Colonic mucosa (tissue), 4 donors: ENCODE data around the gene DYNC2I2. TPM values are rescaled to one million over a fixed set of nuclear protein-coding genes. Genes with fewer than 3 reads are reported as not detected.
"Not testable (repeated sequence)": the region's sequence is repeated elsewhere in the genome, so short reads cannot be mapped to it uniquely, and the experiment has no call there.

Experiments used
- DNase-seq: peaks from one replicate; pipeline ENCODE4 v3.0.0-alpha.2; 2020
- H3K27ac ChIP-seq: fragments of 200-600 bp; one replicate; pipeline ENCODE4 v1.8.0; 2021
- H3K27me3 ChIP-seq: fragments of 200-600 bp; one replicate; pipeline ENCODE4 v1.8.0; 2021
- H3K36me3 ChIP-seq: fragments of 200-600 bp; one replicate; pipeline ENCODE4 v1.8.0; 2021
- H3K4me1 ChIP-seq: fragments of 200-600 bp; one replicate; pipeline ENCODE4 v1.8.0; 2021; ENCODE audit warnings: mild to moderate bottlenecking
- H3K4me3 ChIP-seq: fragments of 200-600 bp; one replicate; pipeline ENCODE4 v1.8.0; 2021
- H3K9ac ChIP-seq, 2 donors: one replicate each; pipeline ENCODE4 v1.7.0; 2013; ENCODE audit warnings: control low read depth in 2 of 2, low read depth in 2 of 2, low read length in 2 of 2
- H3K9me3 ChIP-seq: fragments of 200-600 bp; one replicate; pipeline ENCODE4 v1.8.0; 2021
- intact Hi-C: fragments of 100-400 bp; cut with DNase I; formaldehyde crosslinking; loops from one replicate; pipeline ENCODE4 v1.14.1; 2022
- total RNA-seq, 2 donors: library from RNA; stranded (reverse); fragmentation: NEBNext Ultra II Directional in 1 of 2; extraction: Animal tissue kit (Norgen Biotek cat#: 25700) in 1 of 2; gene quantifications; one replicate each; pipeline ENCODE4 v1.2.1, GENCODE V29; 2021
- TF ChIP-seq, protein P1 (sequence below): fragments of 200-600 bp; IDR thresholded peaks from one replicate; pipeline ENCODE4 v1.8.0; 2022; ENCODE audit warnings: antibody characterized with exemption, mild to moderate bottlenecking
- donor health status: healthy.
- donor health status: DM: no; HTN: no; CAD: no.
- donor health status: DM: no; HTN: no; CAD: no.

The DYNC2I2 gene
- total RNA-seq, 2 donors from 2014 or later, result 39.7 to 152 TPM

DNA sequence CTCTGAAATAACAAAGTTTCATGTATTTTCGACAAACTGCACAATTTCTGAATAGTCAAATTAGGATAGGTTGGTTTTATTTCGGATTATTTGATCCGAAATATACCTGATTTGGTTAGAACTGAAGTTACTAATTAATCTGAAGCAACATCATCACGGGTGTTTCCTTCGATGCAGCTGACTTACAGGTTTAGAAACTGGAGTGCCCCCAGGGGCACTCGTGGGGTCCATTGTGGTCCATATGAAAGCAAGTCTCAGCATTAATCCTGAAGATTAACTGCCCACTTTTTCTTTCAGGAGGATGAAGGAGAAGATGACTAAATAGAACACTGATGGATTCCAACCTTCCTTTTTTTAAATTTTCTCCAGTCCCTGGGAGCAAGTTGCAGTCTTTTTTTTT, 37.7 kb upstream of the DYNC2I2 start:
- Histone ChIP-seq H3K27ac (no peak overlapping the region), H3K36me3 (peaks cover 6% of the 10 kb centered on the region), H3K27me3 (no peaks in the 10 kb centered on the region), H3K4me3 (no peak overlapping the region), H3K9ac (no peak overlapping the region), H3K4me1 (peaks cover 5% of the 10 kb centered on the region), H3K9me3 (no peaks in the 10 kb centered on the region)
- intact Hi-C loops, result no loop called here
- DNase-seq, result no peak
- TF ChIP-seq, protein P1, sequence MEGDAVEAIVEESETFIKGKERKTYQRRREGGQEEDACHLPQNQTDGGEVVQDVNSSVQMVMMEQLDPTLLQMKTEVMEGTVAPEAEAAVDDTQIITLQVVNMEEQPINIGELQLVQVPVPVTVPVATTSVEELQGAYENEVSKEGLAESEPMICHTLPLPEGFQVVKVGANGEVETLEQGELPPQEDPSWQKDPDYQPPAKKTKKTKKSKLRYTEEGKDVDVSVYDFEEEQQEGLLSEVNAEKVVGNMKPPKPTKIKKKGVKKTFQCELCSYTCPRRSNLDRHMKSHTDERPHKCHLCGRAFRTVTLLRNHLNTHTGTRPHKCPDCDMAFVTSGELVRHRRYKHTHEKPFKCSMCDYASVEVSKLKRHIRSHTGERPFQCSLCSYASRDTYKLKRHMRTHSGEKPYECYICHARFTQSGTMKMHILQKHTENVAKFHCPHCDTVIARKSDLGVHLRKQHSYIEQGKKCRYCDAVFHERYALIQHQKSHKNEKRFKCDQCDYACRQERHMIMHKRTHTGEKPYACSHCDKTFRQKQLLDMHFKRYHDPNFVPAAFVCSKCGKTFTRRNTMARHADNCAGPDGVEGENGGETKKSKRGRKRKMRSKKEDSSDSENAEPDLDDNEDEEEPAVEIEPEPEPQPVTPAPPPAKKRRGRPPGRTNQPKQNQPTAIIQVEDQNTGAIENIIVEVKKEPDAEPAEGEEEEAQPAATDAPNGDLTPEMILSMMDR, result no peak

DNA sequence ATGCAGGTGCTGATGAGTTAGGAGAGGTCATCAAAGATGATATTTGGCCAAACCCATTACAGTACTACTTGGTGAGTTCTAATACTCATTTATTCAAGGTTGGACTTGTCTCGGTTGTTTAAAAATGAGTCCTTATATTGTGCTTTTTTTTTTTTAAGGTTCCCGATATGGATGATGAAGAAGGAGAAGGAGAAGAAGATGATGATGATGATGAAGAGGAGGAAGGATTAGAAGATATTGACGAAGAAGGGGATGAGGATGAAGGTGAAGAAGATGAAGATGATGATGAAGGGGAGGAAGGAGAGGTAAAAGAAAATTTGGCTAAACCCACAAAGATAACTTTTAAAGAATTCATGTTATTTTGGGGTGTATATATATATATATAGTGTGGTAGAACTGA, 37.1 kb upstream of the DYNC2I2 start:
- H3K9ac ChIP-seq, H3K4me1 ChIP-seq, intact Hi-C loops, H3K27me3 ChIP-seq, H3K4me3 ChIP-seq, H3K36me3 ChIP-seq, DNase-seq, H3K27ac ChIP-seq, H3K9me3 ChIP-seq: not testable (repeated sequence)

DNA sequence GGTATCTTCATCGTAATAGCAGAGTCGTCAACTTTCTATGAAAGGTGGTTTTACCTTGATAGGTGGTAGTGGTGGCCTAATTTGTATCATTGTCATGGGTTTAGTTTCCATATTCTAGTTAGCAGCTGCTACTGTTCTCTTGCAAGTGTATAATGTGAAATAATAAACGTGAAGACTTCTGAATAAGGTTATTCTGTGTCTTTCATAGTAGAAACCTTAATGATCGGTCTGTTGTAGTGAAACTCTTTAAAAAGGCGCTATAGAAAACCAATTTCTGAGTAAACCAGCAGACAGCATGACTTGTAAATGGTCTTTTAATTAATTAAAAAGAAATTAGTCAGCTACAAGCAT, 34.0 kb upstream of the DYNC2I2 start:
- TF ChIP-seq, protein P1, result no peak
- no peaks in the 10 kb centered on the region for H3K27me3 ChIP-seq
- peak overlapping the region; percentile 68 for H3K4me3 ChIP-seq

DNA sequence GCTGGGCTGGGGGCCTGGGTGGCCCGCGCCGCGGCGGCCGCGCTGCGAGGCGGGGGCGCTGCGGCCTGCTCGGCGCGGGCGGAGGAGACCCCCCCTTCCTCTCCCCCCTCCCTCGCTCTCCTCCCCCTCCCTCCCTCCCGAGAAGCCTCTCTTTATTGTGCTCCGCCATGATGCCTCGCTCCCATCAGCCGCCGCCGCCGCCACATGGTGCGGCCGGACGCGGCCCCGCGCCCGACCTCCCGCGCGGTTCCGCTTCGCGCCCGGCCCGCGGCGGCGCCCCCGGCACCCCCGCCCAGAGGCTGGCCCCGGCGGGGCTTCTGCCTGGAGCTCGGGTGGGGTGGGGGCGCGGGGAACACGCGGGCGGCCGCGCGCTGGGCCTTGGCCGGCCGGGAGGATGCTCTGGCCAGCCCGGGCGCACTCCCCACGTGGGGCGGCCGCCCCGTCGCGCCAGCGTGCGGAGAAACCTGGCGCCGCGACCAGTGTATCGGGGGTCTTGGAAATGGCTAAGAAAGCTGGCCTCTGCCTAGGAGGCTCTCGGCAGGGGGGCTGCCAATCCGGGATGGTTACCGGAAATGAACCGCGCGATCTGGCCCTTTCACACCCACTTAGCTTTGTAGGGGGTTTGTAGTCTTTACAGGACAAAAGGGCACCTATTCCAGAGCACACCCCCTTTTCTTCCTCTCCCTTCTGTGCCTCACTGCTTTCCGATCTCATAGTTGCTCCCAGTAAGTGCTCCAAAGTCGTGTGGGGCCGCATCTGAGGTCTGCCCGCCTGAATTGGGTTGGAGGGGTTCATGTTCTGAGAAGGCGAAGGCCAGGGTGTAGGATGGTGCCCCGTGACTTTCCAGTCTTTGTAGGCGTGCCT, 33.4 kb upstream of the DYNC2I2 start:
- Histone ChIP-seq H3K9me3 (no peaks in the 10 kb centered on the region), H3K9ac (peak overlapping the region; percentile 76 to 89), H3K4me1 (peaks cover 14% of the 10 kb centered on the region), H3K36me3 (peaks cover 6% of the 10 kb centered on the region), H3K27me3 (no peaks in the 10 kb centered on the region), H3K4me3 (peak overlapping the region; percentile 68), H3K27ac (no peak overlapping the region)
- TF ChIP-seq, protein P1, result no peak
- intact Hi-C loops, result no loop called here
- DNase-seq, result peak; percentile 39

More for the DNA sequence above, 34.0 kb upstream of the DYNC2I2 start:
- Histone ChIP-seq H3K9me3 (no peaks in the 10 kb centered on the region), H3K36me3 (peaks cover 6% of the 10 kb centered on the region), H3K9ac (peak overlapping the region; percentile 76 to 89), H3K4me1 (peaks cover 9% of the 10 kb centered on the region), H3K27ac (no peak overlapping the region)
- no peak for DNase-seq
- intact Hi-C loops, result no loop called here

DNA sequence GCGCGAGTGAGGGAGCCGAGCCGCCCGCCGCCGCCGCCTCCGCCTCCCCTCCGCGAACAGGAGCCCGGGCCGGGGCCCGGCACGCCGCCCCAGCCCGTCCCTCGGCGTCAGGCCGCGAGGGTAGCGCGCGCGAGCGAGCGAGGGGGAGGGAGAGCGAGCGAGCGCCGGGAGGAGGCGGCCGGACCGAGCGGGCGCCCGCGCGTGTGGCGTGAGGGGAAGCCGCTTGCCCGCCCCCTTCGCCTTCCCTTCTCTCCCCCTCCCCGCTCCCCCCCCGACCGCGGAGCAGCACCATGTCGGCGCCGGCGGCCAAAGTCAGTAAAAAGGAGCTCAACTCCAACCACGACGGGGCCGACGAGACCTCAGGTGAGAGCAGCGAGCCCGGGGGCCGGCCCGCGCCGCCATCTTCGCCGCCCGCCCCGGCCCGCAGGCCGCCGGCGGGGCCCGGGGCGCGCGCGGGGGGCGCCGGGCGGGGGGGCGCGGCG, 32.7 kb upstream of the DYNC2I2 start:
- peak; percentile 45 for DNase-seq
- H3K27ac ChIP-seq, result peak overlapping the region; percentile 88
- peak overlapping the region in 1 of 2 donors; percentile 72 for H3K9ac ChIP-seq
- no peaks in the 10 kb centered on the region for H3K27me3 ChIP-seq
- peaks cover 6% of the 10 kb centered on the region for H3K36me3 ChIP-seq
- peak overlapping the region; percentile 55 for H3K4me3 ChIP-seq
- H3K9me3 ChIP-seq, result no peaks in the 10 kb centered on the region
- H3K4me1 ChIP-seq, result peaks cover 14% of the 10 kb centered on the region
- intact Hi-C loops, result no loop called here
- TF ChIP-seq, protein P1, result no peak
